H1 (cell line): ENCODE results near the gene FAM209B. TPM values are rescaled to one million over a fixed set of nuclear protein-coding genes. Genes with fewer than 3 reads are reported as not detected.

ENCODE experiments used
- CTCF ChIA-PET: fragments of 300-600 bp; sonication (Branson Sonifier 250); formaldehyde crosslinking; loops from one replicate; lab custom pipeline; 2021; ENCODE audit not compliant: partially characterized antibody; lab: Charles Lee
- POLR2A ChIA-PET: fragments of 300-600 bp; sonication (Branson Sonifier 250); formaldehyde crosslinking; loops from one replicate; lab custom pipeline; 2021; ENCODE audit warnings: inconsistent platforms; ENCODE audit not compliant: partially characterized antibody; lab: Charles Lee
- DNase-seq, 2 experiments: peaks; one replicate each; pipeline versions ENCODE4 v3.0.0 to v3.0.0-alpha.2; 2010 to 2022; ENCODE audit warnings: low spot score in 2 of 2, low read depth in 1 of 2, mixed read lengths in 1 of 2
- FAIRE-seq: peaks from 2 replicates; lab custom pipeline; 2011; peaks lifted over from hg19 to GRCh38; lab: Jason Lieb, UNC
- H2AFZ ChIP-seq: 2 replicates; pipeline ENCODE4 v1.8.1; 2012; ENCODE audit warnings: low read length, inconsistent platforms
- H2AK5ac ChIP-seq: 2 replicates; pipeline ENCODE4 v1.6.1; 2013; ENCODE audit warnings: low read depth, low read length
- H2BK120ac ChIP-seq: replicated peaks from 2 replicates; pipeline ENCODE3; 2013; ENCODE audit warnings: low read depth, low read length, inconsistent platforms
- H2BK12ac ChIP-seq: 2 replicates; pipeline ENCODE4 v1.6.1; 2013; ENCODE audit warnings: low read depth, low read length
- H2BK15ac ChIP-seq: 2 replicates; pipeline ENCODE4 v1.6.1; 2013; ENCODE audit warnings: low read length
- H2BK20ac ChIP-seq: 2 replicates; pipeline ENCODE4 v1.6.1; 2013; ENCODE audit warnings: low read length
- H2BK5ac ChIP-seq: 2 replicates; pipeline ENCODE4 v1.6.1; 2013; ENCODE audit warnings: low read depth, low read length
- H3K14ac ChIP-seq: 2 replicates; pipeline ENCODE4 v1.6.1; 2013; ENCODE audit warnings: inconsistent platforms; ENCODE audit not compliant: insufficient read length
- H3K18ac ChIP-seq: 2 replicates; pipeline ENCODE4 v1.6.1; 2013; ENCODE audit warnings: low read length; ENCODE audit errors: extremely low read depth
- H3K23ac ChIP-seq: 2 replicates; pipeline ENCODE4 v1.6.1; 2013; ENCODE audit warnings: inconsistent platforms; ENCODE audit not compliant: insufficient read length
- H3K23me2 ChIP-seq: 2 replicates; pipeline ENCODE4 v1.6.1; 2013; ENCODE audit warnings: low read depth, low read length
- H3K27ac ChIP-seq: 2 replicates; pipeline ENCODE4 v1.6.1; 2011; ENCODE audit warnings: low read depth, low read length, inconsistent platforms
- H3K27me3 ChIP-seq, 4 experiments: replicated peaks in 1 of 4; 1 replicate in 1 of 4; 2 replicates in 3 of 4; pipeline versions ENCODE4 v1.6.1 to v1.8.1; 2011 to 2013; ENCODE audit warnings: low read length in 3 of 4, mild to moderate bottlenecking in 3 of 4, inconsistent platforms in 2 of 4, mixed read lengths in 2 of 4, moderate library complexity in 1 of 4; ENCODE audit not compliant: control insufficient read depth in 3 of 4, insufficient read depth in 3 of 4; ENCODE audit errors: extremely low read depth in 1 of 4
- H3K36me3 ChIP-seq, 4 experiments: 2 replicates each; pipeline versions ENCODE4 v1.6.1 to v1.8.1; 2011 to 2013; ENCODE audit warnings: mild to moderate bottlenecking in 4 of 4, low read length in 3 of 4, moderate library complexity in 2 of 4, control low read depth in 1 of 4, inconsistent platforms in 1 of 4; ENCODE audit not compliant: insufficient read depth in 4 of 4, control insufficient read depth in 2 of 4
- H3K4ac ChIP-seq: replicated peaks from 2 replicates; pipeline ENCODE3; 2013; ENCODE audit warnings: low read length, low read depth, mixed read lengths, inconsistent platforms; ENCODE audit not compliant: insufficient read length
- H3K4me1 ChIP-seq, 4 experiments: replicated peaks in 1 of 4; 1 replicate in 1 of 4; 2 replicates in 3 of 4; pipeline versions ENCODE4 v1.6.1 to v1.8.1; 2011 to 2013; ENCODE audit warnings: low read length in 3 of 4, inconsistent platforms in 2 of 4, mixed read lengths in 1 of 4; ENCODE audit not compliant: insufficient read depth in 4 of 4, control insufficient read depth in 3 of 4
- H3K4me2 ChIP-seq, 2 experiments: 2 replicates each; pipeline versions ENCODE4 v1.6.1 to v1.8.1; 2011 to 2013; ENCODE audit warnings: low read depth in 2 of 2, low read length in 2 of 2, control low read depth in 1 of 2, inconsistent platforms in 1 of 2, mild to moderate bottlenecking in 1 of 2; ENCODE audit not compliant: insufficient read depth in 1 of 2
- H3K4me3 ChIP-seq, 4 experiments: fragments of 200-600, 300-600 bp in 1 of 4; sonication (generic), shearing (Covaris generic), sonication (Bioruptor Twin) in 1 of 4; 2 replicates each; pipeline versions ENCODE4 v1.5.1 to v1.8.1; 2011 to 2016; ENCODE audit warnings: low read length in 4 of 4, low read depth in 3 of 4, control low read depth in 2 of 4, inconsistent platforms in 2 of 4, mild to moderate bottlenecking in 2 of 4, mixed read lengths in 1 of 4, moderate library complexity in 1 of 4; ENCODE audit not compliant: insufficient read depth in 2 of 4; ENCODE audit errors: extremely low read depth in 1 of 4
- H3K56ac ChIP-seq: replicated peaks from 2 replicates; pipeline ENCODE3; 2013; ENCODE audit warnings: low read depth, mild to moderate bottlenecking, mixed read lengths, low read length, inconsistent platforms; ENCODE audit not compliant: insufficient read length
- H3K79me1 ChIP-seq: 2 replicates; pipeline ENCODE4 v1.6.1; 2013; ENCODE audit warnings: low read depth, low read length, control low read depth
- H3K79me2 ChIP-seq, 2 experiments: 2 replicates each; pipeline versions ENCODE4 v1.6.1 to v1.8.1; 2012 to 2013; ENCODE audit warnings: low read length in 2 of 2, mild to moderate bottlenecking in 2 of 2, inconsistent platforms in 1 of 2; ENCODE audit not compliant: insufficient read depth in 2 of 2, control insufficient read depth in 1 of 2
- H3K9ac ChIP-seq, 4 experiments: replicated peaks in 1 of 4; 1 replicate in 1 of 4; 2 replicates in 3 of 4; pipeline versions ENCODE4 v1.6.1 to v1.8.1; 2011 to 2013; ENCODE audit warnings: low read depth in 3 of 4, low read length in 3 of 4, control low read depth in 2 of 4, mild to moderate bottlenecking in 2 of 4, moderate library complexity in 2 of 4, inconsistent platforms in 1 of 4; ENCODE audit errors: extremely low read depth in 1 of 4
- H3K9me3 ChIP-seq, 2 experiments: 2 replicates each; pipeline versions ENCODE4 v1.6.1 to v1.8.1; 2012 to 2013; ENCODE audit warnings: mild to moderate bottlenecking in 2 of 2, moderate library complexity in 2 of 2, control low read depth in 1 of 2, inconsistent platforms in 1 of 2, low read depth in 1 of 2, low read length in 1 of 2, mixed read lengths in 1 of 2; ENCODE audit not compliant: insufficient read depth in 2 of 2
- H4K20me1 ChIP-seq, 2 experiments: replicated peaks in 1 of 2; 2 replicates each; pipeline versions ENCODE3 to v1.8.1; 2011 to 2013; ENCODE audit warnings: inconsistent platforms in 2 of 2, low read length in 2 of 2, mild to moderate bottlenecking in 1 of 2; ENCODE audit not compliant: insufficient read depth in 2 of 2, control insufficient read depth in 1 of 2
- H4K5ac ChIP-seq: 2 replicates; pipeline ENCODE4 v1.6.1; 2013; ENCODE audit warnings: low read length, low read depth, mixed read lengths, inconsistent platforms; ENCODE audit not compliant: insufficient read length
- H4K8ac ChIP-seq: 2 replicates; pipeline ENCODE4 v1.8.0; 2013; ENCODE audit warnings: mild to moderate bottlenecking, moderate library complexity, low read length, inconsistent platforms; ENCODE audit not compliant: insufficient read depth; ENCODE audit errors: extremely low read depth
- H4K91ac ChIP-seq: replicated peaks from 2 replicates; pipeline ENCODE3; 2013; ENCODE audit warnings: low read length, mixed read lengths, inconsistent platforms; ENCODE audit not compliant: insufficient read length
- ASH2L ChIP-seq: fragments of 200-600, 300-600 bp; sonication (generic); IDR thresholded peaks from one replicate; pipeline ENCODE4 v1.7.1; 2017; ENCODE audit warnings: low read length
- ATF2 ChIP-seq: IDR thresholded peaks from 2 replicates; pipeline ENCODE4 v1.6.1; 2012; ENCODE audit warnings: low read length, inconsistent platforms
- BACH1 ChIP-seq: IDR thresholded peaks from 2 replicates; pipeline ENCODE4 v1.6.1; 2012; ENCODE audit warnings: low read length, improper control_type of control experiment
- BCL11A ChIP-seq, 2 experiments: IDR thresholded peaks; one replicate each; pipeline ENCODE4 v1.6.1; 2011; ENCODE audit warnings: low read depth in 2 of 2, low read length in 2 of 2, mild to moderate bottlenecking in 2 of 2
- CBX8 ChIP-seq: fragments of 300-800, 300-1000 bp; sonication (generic); IDR thresholded peaks from 2 replicates; pipeline ENCODE4 v1.7.1; 2016; ENCODE audit warnings: low read depth, low read length, borderline replicate concordance
- CHD1 ChIP-seq: IDR thresholded peaks from 2 replicates; pipeline ENCODE4 v1.6.1; 2012; ENCODE audit warnings: low read depth, low read length, improper control_type of control experiment
- CTBP2 ChIP-seq: IDR thresholded peaks from 2 replicates; pipeline ENCODE4 v1.7.0; 2011; ENCODE audit warnings: borderline replicate concordance, mild to moderate bottlenecking, moderate library complexity, mixed read lengths, low read length; ENCODE audit not compliant: insufficient read depth, insufficient read length
- JUND ChIP-seq: IDR thresholded peaks from 2 replicates; pipeline ENCODE4 v1.6.1; 2011; ENCODE audit warnings: mild to moderate bottlenecking, improper control_type of control experiment, low read length
- POU5F1 ChIP-seq: IDR thresholded peaks from 2 replicates; pipeline ENCODE4 v1.6.1; 2011; ENCODE audit warnings: low read depth, mild to moderate bottlenecking, low read length, moderate library complexity
- RBBP5 ChIP-seq: IDR thresholded peaks from 2 replicates; pipeline ENCODE4 v1.7.1; 2012; ENCODE audit warnings: low read depth, mild to moderate bottlenecking, inconsistent platforms, low read length, moderate library complexity, borderline replicate concordance
- TBP ChIP-seq: IDR thresholded peaks from 2 replicates; pipeline ENCODE4 v1.6.1; 2011; ENCODE audit warnings: low read depth, low read length, improper control_type of control experiment
- TEAD4 ChIP-seq: IDR thresholded peaks from 2 replicates; pipeline ENCODE4 v1.6.1; 2012; ENCODE audit warnings: low read depth, low read length, inconsistent platforms, mixed read lengths
- WGBS, 2 experiments: shearing (Covaris generic) in 1 of 2; methylation state at CpG; one replicate each; pipeline versions ENCODE4 v1.1.6 to v1.1.7; 2013 to 2015; ENCODE audit warnings: low lambda C conversion rate in 2 of 2, mixed read lengths in 2 of 2, inconsistent platforms in 1 of 2, low coverage in 1 of 2, missing lambda C conversion rate in 1 of 2; ENCODE audit not compliant: insufficient replicate concordance in 2 of 2, insufficient coverage in 1 of 2, insufficient read length in 1 of 2; ENCODE audit errors: extremely low coverage in 1 of 2, missing lambda C conversion rate in 1 of 2; 5-methylcytosine and 5-hydroxymethylcytosine counted together
- polyA plus RNA-seq, 7 experiments: library from polyadenylated mRNA; depleted of rRNA in 3 of 7; stranded (reverse) in 5 of 7; unstranded in 2 of 7; fragments of >200 nt in 5 of 7; fragments of 200-250 nt in 2 of 7; gene quantifications; 1 replicate in 5 of 7; 2 replicates in 1 of 7; 4 replicates in 1 of 7; pipeline versions ENCODE4 v1.2.1 to v1.2.3, GENCODE V29; 2011 to 2013; ENCODE audit warnings: missing spikeins in 2 of 7, mixed read lengths in 2 of 7
- total RNA-seq: library from RNA; stranded (reverse); fragmentation: NEBNext Ultra II Directional; extraction: Animal tissue kit (Norgen Biotek cat#: 25700); gene quantifications from 2 replicates; pipeline ENCODE4 v1.2.1, GENCODE V29; 2021

FAM209B gene
- total and polyA plus RNA-seq, 2 of the 8 experiments (the other 6 are each of a cell fraction or from before 2014, with no cell fraction given), result 0.29 TPM; not detected in 1

- Histone ChIP-seq H3K9me3 (peaks cover 7 to 21% of the 10 kb centered on the region in 2 experiments; a peak in 2 of 4 replicates), H2BK5ac (no peak overlapping the region), H2BK20ac (no peak overlapping the region), H4K20me1 (no peaks in the 10 kb centered on the region), H3K18ac (no peak overlapping the region), H3K79me2 (no peaks in the 10 kb centered on the region), H3K4ac (no peak overlapping the region), H3K23me2 (no peaks in the 10 kb centered on the region), H3K56ac (no peak overlapping the region), H3K4me3 (no peak overlapping the region), H2BK15ac (no peak overlapping the region), H3K4me1 (no peaks in the 10 kb centered on the region), H3K4me2 (no peak overlapping the region), H4K5ac (no peak overlapping the region), H2AFZ (no peak overlapping the region), H2BK12ac (no peak overlapping the region), H3K9ac (no peak overlapping the region), H3K27me3 (no peaks in the 10 kb centered on the region), H3K27ac (no peak overlapping the region), H3K23ac (no peak overlapping the region), H4K91ac (no peak overlapping the region), H4K8ac (no peak overlapping the region), H2AK5ac (no peak overlapping the region), H3K36me3 (peaks cover 0 to 31% (median 23%) of the 10 kb centered on the region in 4 experiments; a peak in 6 of 8 replicates), H2BK120ac (no peak overlapping the region), H3K79me1 (no peaks in the 10 kb centered on the region), H3K14ac (no peak overlapping the region)
- DNase-seq (no peak), FAIRE-seq (no peak)
- POLR2A ChIA-PET, result no interaction called here
- CTCF ChIA-PET, result no interaction called here
- TF ChIP-seq RBBP5, result no peak
- no peak for TF ChIP-seq CHD1
- no peak for TF ChIP-seq JUND
- no peak for TF ChIP-seq CBX8
- no peak for TF ChIP-seq POU5F1
- no peak for TF ChIP-seq BCL11A (IDR thresholded peaks at IDR 0.05; ENCODE audit: low read depth in 2 of 2, low read length in 2 of 2)
- no peak for TF ChIP-seq ATF2
- no peak for TF ChIP-seq BACH1
- TF ChIP-seq TBP, result no peak
- TF ChIP-seq CTBP2, result no peak
- TF ChIP-seq TEAD4, result no peak
- no peak for TF ChIP-seq ASH2L
- 89% methylated on average over 8 of the region's 8 CpGs; no CpG with 5 or more reads in 1 of the 2 experiments for WGBS, 2 experiments
These were observed 15.4 kb upstream of the FAM209B start for GRCh38 chr20:56517641-56518040.
